PFSK-1 (cell line): ENCODE results near the gene NID1.

Experiments
- POLR2AphosphoS5 ChIP-seq: IDR thresholded peaks from 2 replicates; pipeline ENCODE4 v1.6.1; 2012; ENCODE audit warnings: low read depth, mild to moderate bottlenecking, control low read depth, low read length, moderate library complexity
- REST ChIP-seq, 2 experiments: IDR thresholded peaks; 2 replicates each; pipeline versions ENCODE4 v1.6.1 to v1.8.0; 2011 to 2012; ENCODE audit warnings: low read depth in 2 of 2, low read length in 2 of 2, control low read depth in 1 of 2, inconsistent platforms in 1 of 2, mild to moderate bottlenecking in 1 of 2, moderate library complexity in 1 of 2; ENCODE audit not compliant: insufficient read depth in 1 of 2
- SIN3A ChIP-seq: IDR thresholded peaks from 2 replicates; pipeline ENCODE4 v1.6.1; 2012; ENCODE audit warnings: mild to moderate bottlenecking, low read length, moderate library complexity, borderline replicate concordance; ENCODE audit not compliant: insufficient read depth

- TF ChIP-seq REST (IDR thresholded peaks at IDR 0.05; ENCODE audit: insufficient read depth in 1 of 2, low read depth in 2 of 2, low read length in 2 of 2), result no peak
- TF ChIP-seq POLR2AphosphoS5, result no peak
- TF ChIP-seq SIN3A, result no peak
These were observed 36.6 kb upstream of the NID1 start for GRCh38 chr1:236101233-236102200.
